Fibroblast of mammary gland (primary cell): ENCODE measurements around the gene DNAJC7.
"Not testable (repeated sequence)": the region's sequence is repeated elsewhere in the genome, so short reads cannot be mapped to it uniquely, and the experiment has no call there.

Experiments used
- DNase-seq: peaks from one replicate; pipeline ENCODE4 v3.0.0-alpha.2; 2010; ENCODE audit warnings: low read depth
- H3K4me3 ChIP-seq: 2 replicates; pipeline ENCODE4 v1.5.1; 2011; ENCODE audit warnings: low read depth, mild to moderate bottlenecking, low read length, moderate library complexity; ENCODE audit not compliant: control insufficient read depth
- CTCF ChIP-seq: conservative IDR thresholded peaks from 2 replicates; pipeline ENCODE4 v1.5.1; 2011; ENCODE audit warnings: low read depth, low read length, inconsistent platforms; ENCODE audit not compliant: control insufficient read depth, insufficient read depth

Gene DNAJC7

GRCh38 chr17:41937970-41938954 is 79.0 kb downstream of the DNAJC7 start:
- H3K4me3 ChIP-seq: no peak overlapping the region
- DNase-seq: no peak
- TF ChIP-seq CTCF: no peak

- DNase-seq: no peak
- H3K4me3 ChIP-seq: no peak overlapping the region
- no peak for TF ChIP-seq CTCF
Measured at GRCh38 chr17:41935641-41936040, 81.6 kb downstream of the DNAJC7 start.

GRCh38 chr17:41932816-41933389 is 84.3 kb downstream of the DNAJC7 start:
- TF ChIP-seq CTCF: no peak
- DNase-seq: no peak
- no peak overlapping the region for H3K4me3 ChIP-seq

- DNase-seq, H3K4me3 ChIP-seq: not testable (repeated sequence)
Measured at GRCh38 chr17:41931715-41932114, 85.5 kb downstream of the DNAJC7 start.

GRCh38 chr17:41930833-41931156 is 86.4 kb downstream of the DNAJC7 start:
- peak overlapping the region; percentile 72 for H3K4me3 ChIP-seq
- DNase-seq: not testable (repeated sequence)

- DNase-seq: peak; percentile 98
- TF ChIP-seq CTCF: peak; percentile 52
- H3K4me3 ChIP-seq: peak within 1 kb of the TSS; percentile 72
Measured at GRCh38 chr17:41930009-41930832, 87.0 kb downstream of the DNAJC7 start, which contains the start of gene ODAD4. ODAD4 (plus strand) TSS chr17:41930617; CDS start chr17:41930724, 107 bp downstream.

- no peak overlapping the region for H3K4me3 ChIP-seq
- no peak for TF ChIP-seq CTCF
- no peak for DNase-seq
Measured at GRCh38 chr17:41928693-41929251, 88.5 kb downstream of the DNAJC7 start.
